ENCODE data around the gene PTOV1. TPM values are rescaled to one million over a fixed set of nuclear protein-coding genes. Genes with fewer than 3 reads are reported as not detected.

PTOV1 gene
- total and polyA plus RNA-seq, 2 of the 8 experiments (the other 6 are each of a cell fraction or from before 2014, with no cell fraction given), result 147 to 251 TPM

- H3K4me2 ChIP-seq (ENCODE audit: insufficient read depth in 1 of 2, low read depth in 2 of 2, low read length in 2 of 2), result peak overlapping the region; percentile 68 to 93
Observed at GRCh38 chr19:49809941-49810389, 41.0 kb upstream of the PTOV1 start.

More at GRCh38 chr19:49809941-49810389, 41.0 kb upstream of the PTOV1 start:
- Histone ChIP-seq H2AK5ac (ENCODE audit: low read depth, low read length) (no peak overlapping the region; the same call in 1 of the 2 replicates), H3K79me2 (ENCODE audit: control insufficient read depth in 1 of 2, insufficient read depth in 2 of 2, low read length in 2 of 2) (no peaks in the 10 kb centered on the region), H2BK5ac (ENCODE audit: low read depth, low read length) (no peak overlapping the region), H2BK12ac (ENCODE audit: low read depth, low read length) (peak overlapping the region; percentile 85; the same call in 1 of the 2 replicates), H3K9me3 (ENCODE audit: insufficient read depth in 2 of 2, low read depth in 1 of 2, low read length in 1 of 2) (no peaks in the 10 kb centered on the region), H3K14ac (ENCODE audit: insufficient read length) (no peak overlapping the region), H3K9ac (replicated peaks in 1 of 4; ENCODE audit: extremely low read depth in 1 of 4, low read depth in 3 of 4, low read length in 3 of 4) (0 out of 7 replicates have a peak overlapping the region, but pooled peaks of 1 of the 4 experiments have one; percentile 58), H3K27me3 (replicated peaks in 1 of 4; ENCODE audit: control insufficient read depth in 3 of 4, extremely low read depth in 1 of 4, insufficient read depth in 3 of 4, low read length in 3 of 4) (no peaks in the 10 kb centered on the region), H4K91ac (replicated peaks; ENCODE audit: insufficient read length, low read length) (no peak overlapping the region), H2BK120ac (replicated peaks; ENCODE audit: low read depth, low read length) (no peak overlapping the region), H3K4me3 (ENCODE audit: extremely low read depth in 1 of 4, insufficient read depth in 2 of 4, low read depth in 3 of 4, low read length in 4 of 4) (peak overlapping the region in 1 of 4 experiments; percentile 61; a peak in 2 of 8 replicates), H2BK15ac (ENCODE audit: low read length) (no peak overlapping the region), H3K27ac (ENCODE audit: low read depth, low read length) (no peak overlapping the region), H3K56ac (replicated peaks; ENCODE audit: insufficient read length, low read depth, low read length) (no peak overlapping the region), H3K4ac (replicated peaks; ENCODE audit: insufficient read length, low read depth, low read length) (no peak overlapping the region), H4K5ac (ENCODE audit: insufficient read length, low read depth, low read length) (no peak overlapping the region), H3K79me1 (ENCODE audit: low read depth, low read length) (0 out of 2 replicates have a peak, but pooled peaks cover 2% of the 10 kb centered on the region), H4K8ac (ENCODE audit: extremely low read depth, insufficient read depth, low read length) (no peak overlapping the region), H3K23me2 (ENCODE audit: low read depth, low read length) (peaks cover 2% of the 10 kb centered on the region; the same call in 1 of the 2 replicates), H2AFZ (ENCODE audit: low read length) (no peak overlapping the region), H2BK20ac (ENCODE audit: low read length) (no peak overlapping the region), H3K18ac (ENCODE audit: extremely low read depth, low read length) (no peak overlapping the region), H3K23ac (ENCODE audit: insufficient read length) (no peak overlapping the region), H4K20me1 (replicated peaks in 1 of 2; ENCODE audit: control insufficient read depth in 1 of 2, insufficient read depth in 2 of 2, low read length in 2 of 2) (peaks cover 0 to 9% of the 10 kb centered on the region in 2 experiments), H3K36me3 (ENCODE audit: control insufficient read depth in 2 of 4, insufficient read depth in 4 of 4, low read length in 3 of 4) (no peaks in the 10 kb centered on the region; a peak in 2 of 8 replicates), H3K4me1 (replicated peaks in 1 of 4; ENCODE audit: control insufficient read depth in 3 of 4, insufficient read depth in 4 of 4, low read length in 3 of 4) (peaks cover 6 to 17% (median 12%) of the 10 kb centered on the region in 4 experiments)
- 90% methylated on average over 5 of the region's 5 CpGs; no CpG with 5 or more reads in 1 of the 2 experiments for WGBS, 2 experiments (ENCODE audit: extremely low coverage in 1 of 2, insufficient coverage in 1 of 2, insufficient read length in 1 of 2, insufficient replicate concordance in 2 of 2, low coverage in 1 of 2, low lambda C conversion rate in 2 of 2, missing lambda C conversion rate in 1 of 2)
- TF ChIP-seq KDM4A (IDR thresholded peaks at IDR 0.05; ENCODE audit: low read depth, low read length, severe bottlenecking) (no peak), E2F6 (IDR thresholded peaks at IDR 0.05) (peak; percentile 4; the same call in 1 of the 2 replicates)
- DNase-seq (ENCODE audit: low read depth in 1 of 2, low spot score in 2 of 2), result no peak
- no peak for FAIRE-seq
- ChIA-PET POLR2A (ENCODE audit: partially characterized antibody) (interaction anchor here (0.6 to 4.1 kb wide), 13 partner anchors 9 to 135 kb away, joined by 3 to 26 read pairs (median 4); partner anchors contain the start of genes MED25 and PTOV1), CTCF (ENCODE audit: partially characterized antibody) (interaction anchor here (0.7 to 2.2 kb wide), 13 partner anchors 10 to 129 kb away, joined by 3 to 13 read pairs (median 4); no protein-coding TSS in a partner anchor)

All from H1 (cell line).